ENCODE measurements around the gene ZNF423.

The ZNF423 gene

DNA sequence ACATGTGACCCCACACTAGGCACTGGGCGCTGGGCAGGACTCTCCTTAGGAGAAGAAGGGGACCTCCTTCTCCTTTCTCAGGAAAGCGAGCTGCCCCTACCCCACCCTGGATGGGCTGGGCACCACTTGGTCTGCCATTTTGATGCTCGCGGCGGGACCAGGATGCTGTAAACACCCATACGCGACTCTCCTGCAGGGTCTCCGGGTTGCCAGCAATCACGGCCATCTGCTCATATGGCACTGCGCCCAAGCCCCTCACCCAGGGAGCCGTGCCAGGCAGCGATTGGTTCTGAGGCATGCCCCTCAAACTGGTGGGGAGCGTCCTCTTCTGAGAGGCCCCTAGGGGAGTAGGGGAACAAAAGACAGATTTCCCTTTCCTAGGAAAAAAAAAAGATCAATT lies 383.3 kb downstream of the ZNF423 start:
- Mint-ChIP-seq H3K27me3 (ENCODE audit: low read depth, poor library complexity) (peaks cover 11% of the 10 kb centered on the region), H3K36me3 (ENCODE audit: low read depth) (no peaks in the 10 kb centered on the region), H3K4me3 (no peak overlapping the region), H3K9me3 (no peaks in the 10 kb centered on the region), H3K27ac (no peak overlapping the region), H3K4me1 (no peaks in the 10 kb centered on the region)
- TF ChIP-seq, protein P1, sequence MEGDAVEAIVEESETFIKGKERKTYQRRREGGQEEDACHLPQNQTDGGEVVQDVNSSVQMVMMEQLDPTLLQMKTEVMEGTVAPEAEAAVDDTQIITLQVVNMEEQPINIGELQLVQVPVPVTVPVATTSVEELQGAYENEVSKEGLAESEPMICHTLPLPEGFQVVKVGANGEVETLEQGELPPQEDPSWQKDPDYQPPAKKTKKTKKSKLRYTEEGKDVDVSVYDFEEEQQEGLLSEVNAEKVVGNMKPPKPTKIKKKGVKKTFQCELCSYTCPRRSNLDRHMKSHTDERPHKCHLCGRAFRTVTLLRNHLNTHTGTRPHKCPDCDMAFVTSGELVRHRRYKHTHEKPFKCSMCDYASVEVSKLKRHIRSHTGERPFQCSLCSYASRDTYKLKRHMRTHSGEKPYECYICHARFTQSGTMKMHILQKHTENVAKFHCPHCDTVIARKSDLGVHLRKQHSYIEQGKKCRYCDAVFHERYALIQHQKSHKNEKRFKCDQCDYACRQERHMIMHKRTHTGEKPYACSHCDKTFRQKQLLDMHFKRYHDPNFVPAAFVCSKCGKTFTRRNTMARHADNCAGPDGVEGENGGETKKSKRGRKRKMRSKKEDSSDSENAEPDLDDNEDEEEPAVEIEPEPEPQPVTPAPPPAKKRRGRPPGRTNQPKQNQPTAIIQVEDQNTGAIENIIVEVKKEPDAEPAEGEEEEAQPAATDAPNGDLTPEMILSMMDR (IDR thresholded peaks at IDR 0.05) = no peak
- no peak for DNase-seq

DNA sequence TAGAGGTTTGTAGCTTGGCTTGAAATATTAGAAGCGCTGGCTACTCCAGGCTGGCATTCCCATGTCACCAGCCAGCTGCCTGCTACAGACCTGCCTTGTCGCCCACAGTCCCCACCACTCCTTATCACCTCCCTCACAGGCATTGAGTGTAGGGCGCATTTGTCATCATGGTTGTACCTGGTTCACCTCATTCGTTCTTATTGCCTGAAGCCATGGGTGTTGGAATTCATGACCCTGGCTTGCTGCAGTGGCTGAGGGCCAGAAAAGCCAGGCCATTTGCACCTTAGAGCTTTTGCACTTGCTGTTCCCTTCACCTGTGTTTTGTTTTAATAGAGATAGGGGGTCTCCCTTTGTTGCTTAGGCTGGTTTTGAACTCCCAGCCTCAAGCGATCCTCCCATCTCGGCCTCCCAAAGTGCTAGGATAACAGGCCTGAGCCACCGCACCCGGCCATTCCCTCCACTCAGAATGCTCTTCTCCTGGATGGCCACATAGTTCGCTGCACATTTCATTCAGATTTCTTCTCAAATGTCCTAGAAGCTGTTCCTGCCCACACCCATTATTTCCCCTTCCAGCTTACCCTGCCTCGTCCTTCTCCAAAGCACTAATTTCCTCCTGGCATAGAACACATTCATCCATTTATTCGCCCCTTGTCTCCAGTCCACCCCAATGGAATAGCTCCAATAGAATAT lies 384.7 kb downstream of the ZNF423 start:
- TF ChIP-seq, protein P1 (IDR thresholded peaks at IDR 0.05) = no peak
- Mint-ChIP-seq H3K36me3 (ENCODE audit: low read depth) (no peaks in the 10 kb centered on the region), H3K27ac (no peak overlapping the region), H3K4me3 (no peak overlapping the region), H3K27me3 (ENCODE audit: low read depth, poor library complexity) (peaks cover 20% of the 10 kb centered on the region), H3K4me1 (peaks cover 8% of the 10 kb centered on the region), H3K9me3 (no peaks in the 10 kb centered on the region)
- no peak for DNase-seq

DNA sequence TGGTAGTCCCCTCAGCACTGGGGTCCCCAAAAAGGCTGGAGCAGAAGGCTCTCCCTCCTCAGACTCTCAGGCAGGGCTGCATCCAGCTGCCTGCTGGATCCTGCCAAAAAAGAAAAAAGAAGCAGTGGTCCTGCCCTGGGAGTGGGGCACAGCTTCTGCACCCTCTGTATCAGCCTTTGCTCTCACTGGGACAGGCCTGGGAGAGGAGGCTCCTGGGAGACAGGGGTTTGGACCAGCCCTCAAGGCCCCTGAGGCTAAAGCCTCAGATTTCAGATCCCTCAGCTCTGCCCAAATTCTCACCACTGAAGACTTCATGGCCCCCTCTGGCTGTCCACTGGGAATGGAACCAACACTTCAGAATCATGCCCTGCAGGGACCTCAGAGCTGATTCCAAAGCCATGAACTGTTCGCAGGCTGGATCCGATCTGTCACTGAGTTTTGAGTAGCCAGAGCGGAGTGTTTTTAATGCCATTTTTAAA lies 385.4 kb downstream of the ZNF423 start:
- Mint-ChIP-seq H3K27ac (no peak overlapping the region), H3K27me3 (ENCODE audit: low read depth, poor library complexity) (peaks cover 26% of the 10 kb centered on the region), H3K4me1 (peaks cover 13% of the 10 kb centered on the region), H3K9me3 (no peaks in the 10 kb centered on the region), H3K4me3 (no peak overlapping the region), H3K36me3 (ENCODE audit: low read depth) (no peaks in the 10 kb centered on the region)
- TF ChIP-seq, protein P1 (IDR thresholded peaks at IDR 0.05) = no peak
- DNase-seq = no peak

DNA sequence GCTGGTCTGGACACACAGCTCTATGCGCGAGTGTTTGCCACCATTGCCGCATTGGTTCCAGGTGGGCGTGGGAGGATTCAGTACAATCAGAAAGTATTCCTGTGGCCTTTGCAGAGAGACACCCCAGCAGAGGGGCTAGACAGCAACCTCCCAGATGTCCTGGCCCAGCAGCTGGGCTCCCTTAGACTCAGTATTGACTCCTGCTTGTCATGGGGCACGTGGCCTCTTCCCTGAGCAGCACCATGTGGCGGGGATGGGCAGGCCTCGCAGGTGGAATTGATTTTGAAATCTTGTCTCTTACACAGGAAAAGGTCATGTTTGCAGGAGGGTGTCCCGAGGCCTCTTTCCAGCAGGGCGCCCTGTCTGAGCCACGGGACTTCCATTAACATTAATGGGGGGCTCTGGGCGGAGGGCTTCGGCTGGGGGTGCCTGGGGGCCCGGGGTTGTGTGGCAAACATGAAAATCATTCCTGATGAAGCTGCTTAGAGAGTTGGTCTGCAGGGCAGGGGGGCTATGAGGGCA lies 385.9 kb downstream of the ZNF423 start:
- Mint-ChIP-seq H3K4me3 (no peak overlapping the region), H3K9me3 (no peaks in the 10 kb centered on the region), H3K4me1 (peaks cover 17% of the 10 kb centered on the region), H3K27me3 (ENCODE audit: low read depth, poor library complexity) (peaks cover 32% of the 10 kb centered on the region), H3K27ac (no peak overlapping the region), H3K36me3 (ENCODE audit: low read depth) (no peaks in the 10 kb centered on the region)
- DNase-seq = no peak
- TF ChIP-seq, protein P1 (IDR thresholded peaks at IDR 0.05) = no peak

DNA sequence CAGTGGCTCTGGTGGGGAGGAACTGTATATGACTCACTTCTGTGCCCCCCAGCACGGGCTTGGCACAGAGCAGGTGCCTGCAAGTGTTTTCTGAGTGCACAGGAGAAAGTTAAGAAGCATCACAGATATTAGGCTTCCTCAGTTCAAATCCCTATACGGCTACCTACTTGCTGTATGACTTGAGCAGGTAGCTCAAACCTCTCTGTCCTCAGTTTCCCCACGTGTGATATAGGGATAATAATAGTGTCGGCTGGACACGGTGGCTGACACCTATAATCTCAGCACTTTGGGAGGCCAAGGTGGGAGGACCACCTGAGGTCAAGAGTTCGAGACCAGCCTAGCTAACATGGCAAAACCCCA lies 386.6 kb downstream of the ZNF423 start:
- no peaks in the 10 kb centered on the region for H3K36me3 Mint-ChIP-seq (ENCODE audit: low read depth)
- TF ChIP-seq, protein P1 (IDR thresholded peaks at IDR 0.05) = no peak
- no peak for DNase-seq
- H3K27ac Mint-ChIP-seq = no peak overlapping the region
- H3K4me1 Mint-ChIP-seq = peaks cover 24% of the 10 kb centered on the region
- no peak overlapping the region for H3K4me3 Mint-ChIP-seq
- no peaks in the 10 kb centered on the region for H3K9me3 Mint-ChIP-seq
- H3K27me3 Mint-ChIP-seq (ENCODE audit: low read depth, poor library complexity) = peaks cover 39% of the 10 kb centered on the region

Data from nephron progenitor cell (in vitro differentiated cells).